Measurements from ENCODE around the gene GPRC5D. TPM values are rescaled to one million over a fixed set of nuclear protein-coding genes. Genes with fewer than 3 reads are reported as not detected.

Gene GPRC5D
- total and polyA plus RNA-seq, 5 donors: not detected

DNA sequence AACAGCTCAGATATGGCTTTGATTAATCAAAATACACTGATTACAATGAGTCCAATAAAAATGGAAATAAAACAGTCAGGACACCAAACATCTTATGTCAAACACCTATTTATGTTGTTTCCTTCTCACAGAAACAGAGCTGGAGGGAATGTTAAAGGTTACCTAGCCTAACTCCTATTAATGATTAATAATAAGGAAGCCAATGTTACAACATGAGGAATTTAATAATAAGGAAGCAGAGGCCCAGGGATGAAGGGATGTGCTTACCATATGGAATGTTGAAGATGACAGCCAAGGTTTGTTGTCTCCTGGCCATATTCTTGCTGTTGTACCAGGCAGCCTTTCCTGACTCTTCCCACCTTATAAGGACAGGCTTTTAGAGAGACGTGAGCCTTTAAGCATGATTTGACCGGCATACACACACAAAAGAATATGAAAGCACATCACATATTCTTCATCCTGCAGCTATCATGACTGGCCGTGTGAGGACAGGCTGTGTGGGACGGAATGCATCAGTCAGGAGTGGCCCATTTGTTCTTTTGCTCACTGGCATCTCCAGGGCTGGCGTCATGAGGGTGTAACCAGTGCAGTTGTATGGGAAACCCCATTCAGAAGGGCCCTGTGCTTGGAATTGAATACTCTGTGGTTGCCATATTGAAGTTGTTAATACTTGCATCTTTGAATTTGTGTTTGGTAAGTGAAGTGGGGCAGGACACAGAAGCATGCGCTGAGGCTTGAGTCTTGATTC is 3.1 kb upstream of the GPRC5D start:
- H3K4me3 ChIP-seq (ENCODE audit: low read length): no peak overlapping the region
- 97% methylated on average over 6 of the region's 6 CpGs for WGBS

DNA sequence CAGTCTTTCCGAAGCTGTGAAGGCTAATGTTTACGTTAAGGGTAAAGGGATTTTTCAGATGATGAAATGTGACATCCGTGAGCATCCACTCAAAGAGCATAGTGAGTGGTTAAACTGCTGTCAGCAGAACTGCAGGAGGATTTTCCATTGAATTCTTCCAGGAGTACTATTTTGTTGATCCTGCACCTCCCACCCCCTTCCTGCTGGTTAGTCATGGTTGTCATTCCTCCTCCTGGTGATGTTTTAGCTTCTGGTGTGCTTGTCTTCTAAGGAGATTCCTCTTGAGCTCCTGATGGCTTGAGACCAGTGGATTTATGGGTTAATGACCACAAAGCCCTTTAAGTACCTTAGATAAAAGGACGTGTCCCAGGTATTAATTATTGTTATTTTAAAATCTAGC is 2.4 kb upstream of the GPRC5D start:
- 79% methylated on average over 4 of the region's 4 CpGs for WGBS
- H3K27me3 ChIP-seq (ENCODE audit: control insufficient read depth, insufficient read depth): no peaks in the 10 kb centered on the region
- H3K4me3 ChIP-seq (ENCODE audit: low read length): no peak overlapping the region
- no peak for ATAC-seq
- no peak for DNase-seq
- H3K4me1 ChIP-seq (ENCODE audit: control insufficient read depth, insufficient read depth, low read length): no peaks in the 10 kb centered on the region
- no peaks in the 10 kb centered on the region for H3K9me3 ChIP-seq (ENCODE audit: control insufficient read depth, low read length)
- intact Hi-C loops (cut with DNase I): no loop called here
- H3K27ac ChIP-seq (ENCODE audit: low read length): no peak overlapping the region

More for the DNA sequence above, 3.1 kb upstream of the GPRC5D start:
- no peaks in the 10 kb centered on the region for H3K4me1 ChIP-seq (ENCODE audit: control insufficient read depth, insufficient read depth, low read length)
- intact Hi-C loops (cut with DNase I): no loop called here
- no peaks in the 10 kb centered on the region for H3K27me3 ChIP-seq (ENCODE audit: control insufficient read depth, insufficient read depth)
- DNase-seq (no peak), ATAC-seq (no peak)
- no peaks in the 10 kb centered on the region for H3K9me3 ChIP-seq (ENCODE audit: control insufficient read depth, low read length)
- no peak overlapping the region for H3K27ac ChIP-seq (ENCODE audit: low read length)

DNA sequence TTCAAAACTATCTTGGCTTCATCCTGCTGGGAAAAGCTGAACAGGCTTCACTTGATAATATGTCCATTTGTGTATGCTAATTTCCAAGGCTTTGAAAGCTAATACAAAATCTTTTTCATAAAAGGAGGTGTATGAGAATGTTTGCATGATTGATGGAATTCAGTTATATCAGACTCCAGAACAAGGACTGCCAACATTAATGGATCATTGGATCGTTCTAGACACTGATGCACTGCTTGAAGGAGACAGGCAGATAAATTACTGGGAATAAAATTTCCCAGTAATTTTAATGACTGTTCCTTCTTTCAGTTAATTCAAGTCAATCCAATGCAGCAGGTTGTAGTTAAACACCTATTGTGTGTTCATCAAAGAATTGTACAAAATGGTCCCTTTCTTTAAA is 466 bp downstream of the GPRC5D start:
- Histone ChIP-seq H3K27me3 (ENCODE audit: control insufficient read depth, insufficient read depth) (no peaks in the 10 kb centered on the region), H3K4me1 (ENCODE audit: control insufficient read depth, insufficient read depth, low read length) (no peaks in the 10 kb centered on the region), H3K4me3 (ENCODE audit: low read length) (no peak overlapping the region), H3K27ac (ENCODE audit: low read length) (no peak overlapping the region), H3K9me3 (ENCODE audit: control insufficient read depth, low read length) (no peaks in the 10 kb centered on the region)
- no peak for ATAC-seq
- 86% methylated on average over 1 of the region's 1 CpG for WGBS
- DNase-seq: no peak
- intact Hi-C loops (cut with DNase I): no loop called here

DNA sequence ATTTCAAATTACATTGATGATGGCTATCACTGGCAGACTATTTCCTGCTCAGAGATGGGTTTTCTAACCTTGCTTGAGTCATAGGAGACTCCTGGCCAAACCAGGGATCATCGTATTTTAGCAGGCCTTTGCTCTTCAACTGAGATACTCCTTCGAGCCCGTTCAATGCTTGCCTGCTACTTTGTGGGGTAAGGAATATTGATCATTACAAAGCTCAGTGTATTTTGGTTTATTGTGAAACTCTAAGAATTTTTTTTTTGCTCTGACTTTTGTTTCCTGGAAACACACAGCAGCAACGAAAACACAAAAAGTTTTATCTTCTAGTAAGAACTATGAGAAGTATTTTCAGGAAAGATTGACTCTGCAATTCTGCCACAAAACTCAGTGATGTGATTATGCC is 4.1 kb downstream of the GPRC5D start:
- intact Hi-C loops (cut with DNase I): no loop called here
- H3K4me3 ChIP-seq (ENCODE audit: low read length): no peak overlapping the region
- no peak overlapping the region for H3K27ac ChIP-seq (ENCODE audit: low read length)
- ATAC-seq (no peak), DNase-seq (no peak)
- H3K4me1 ChIP-seq (ENCODE audit: control insufficient read depth, insufficient read depth, low read length): peaks cover 2% of the 10 kb centered on the region
- 73% methylated on average over 4 of the region's 4 CpGs for WGBS
- H3K9me3 ChIP-seq (ENCODE audit: control insufficient read depth, low read length): no peaks in the 10 kb centered on the region
- no peaks in the 10 kb centered on the region for H3K27me3 ChIP-seq (ENCODE audit: control insufficient read depth, insufficient read depth)

DNA sequence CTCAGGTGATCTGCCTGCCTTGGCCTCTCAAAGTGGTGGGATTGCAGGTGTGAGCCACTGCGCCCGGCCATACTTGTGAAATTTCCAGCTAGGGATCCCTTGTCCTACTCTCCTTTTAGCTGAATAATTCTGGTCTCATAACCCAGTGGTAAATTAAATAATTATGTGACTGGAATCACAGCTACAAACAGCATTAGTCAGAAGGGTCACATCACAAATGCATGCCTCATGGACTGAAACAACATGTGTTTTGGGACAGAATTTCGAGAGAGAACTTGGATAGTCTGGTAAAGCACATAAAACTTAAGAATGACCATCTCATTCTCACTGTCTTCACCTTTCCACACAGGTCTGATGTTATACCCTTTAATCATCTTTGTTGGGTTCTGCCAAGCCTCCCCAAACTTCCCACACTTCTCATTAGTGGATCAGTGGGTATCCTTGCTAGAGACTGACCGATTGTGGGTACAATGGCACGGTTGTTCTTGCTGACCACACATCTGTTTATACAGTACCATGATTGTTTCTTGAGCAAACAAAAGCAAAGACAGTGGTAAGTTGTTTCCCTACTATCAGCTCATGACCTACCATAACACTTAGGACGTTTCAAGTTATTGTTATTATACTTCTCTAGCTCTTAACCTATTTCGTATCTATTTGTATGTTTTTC is 5.1 kb downstream of the GPRC5D start:
- ATAC-seq (no peak), DNase-seq (no peak)
- Histone ChIP-seq H3K27me3 (ENCODE audit: control insufficient read depth, insufficient read depth) (no peaks in the 10 kb centered on the region), H3K4me3 (ENCODE audit: low read length) (no peak overlapping the region), H3K9me3 (ENCODE audit: control insufficient read depth, low read length) (no peaks in the 10 kb centered on the region), H3K4me1 (ENCODE audit: control insufficient read depth, insufficient read depth, low read length) (peaks cover 2% of the 10 kb centered on the region), H3K27ac (ENCODE audit: low read length) (no peak overlapping the region)
- 85% methylated on average over 7 of the region's 7 CpGs for WGBS
- intact Hi-C loops (cut with DNase I): no loop called here

DNA sequence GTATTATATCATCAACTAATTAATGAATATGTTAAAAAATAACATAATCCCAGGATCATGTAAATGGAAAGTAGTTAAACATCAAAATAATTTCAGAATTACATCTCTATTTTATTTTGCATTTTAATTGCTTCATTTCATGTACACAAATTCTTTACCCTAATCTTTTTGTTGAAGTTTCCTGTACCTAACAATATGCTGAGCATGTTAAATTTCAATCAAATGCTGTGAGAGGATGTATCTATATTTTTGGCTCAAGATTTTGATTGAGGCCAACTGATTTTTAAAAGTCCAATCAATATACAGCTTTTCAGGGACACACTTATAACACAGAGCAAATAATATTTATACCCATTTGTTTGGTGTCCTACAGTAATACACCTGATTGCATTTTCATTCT is 6.4 kb downstream of the GPRC5D start:
- Histone ChIP-seq H3K27ac (ENCODE audit: low read length) (no peak overlapping the region), H3K9me3 (ENCODE audit: control insufficient read depth, low read length) (no peaks in the 10 kb centered on the region), H3K4me1 (ENCODE audit: control insufficient read depth, insufficient read depth, low read length) (peaks cover 2% of the 10 kb centered on the region), H3K4me3 (ENCODE audit: low read length) (no peak overlapping the region), H3K27me3 (ENCODE audit: control insufficient read depth, insufficient read depth) (no peaks in the 10 kb centered on the region)
- ATAC-seq: no peak
- no peak for DNase-seq
- intact Hi-C loops (cut with DNase I): no loop called here

DNA sequence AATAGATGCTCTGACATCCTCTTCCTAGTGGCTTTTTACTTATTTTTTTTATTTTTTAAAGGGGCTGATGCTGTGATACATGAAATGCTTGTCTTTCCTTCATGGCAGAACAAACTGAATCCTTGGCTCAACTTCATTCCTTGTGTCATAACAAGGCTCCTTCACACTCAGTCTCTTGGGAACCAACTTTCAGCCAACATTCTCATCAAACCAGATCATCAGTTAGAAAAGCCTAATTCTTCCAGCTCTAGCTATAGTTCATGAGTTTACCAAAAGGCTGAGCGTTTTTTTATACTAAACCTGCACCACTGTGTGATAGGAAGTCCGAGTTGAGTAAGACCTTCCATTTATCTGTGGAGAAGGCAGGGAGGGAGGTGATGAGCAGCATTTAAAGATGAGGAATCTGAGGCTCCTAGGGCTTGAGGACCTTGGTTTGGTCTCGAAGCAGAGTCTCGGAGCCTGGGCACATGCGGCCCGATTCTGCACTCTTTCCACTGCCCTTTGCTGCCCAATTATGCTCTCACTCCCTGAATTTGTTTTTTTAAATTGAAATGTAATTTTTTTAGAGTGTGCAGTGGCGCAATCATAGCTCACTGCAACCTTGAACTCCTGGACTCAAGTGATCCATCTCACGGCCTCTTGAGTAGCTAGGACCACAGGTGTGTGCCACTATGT is 8.2 kb downstream of the GPRC5D start:
- Histone ChIP-seq H3K4me3 (ENCODE audit: low read length) (no peak overlapping the region), H3K4me1 (ENCODE audit: control insufficient read depth, insufficient read depth, low read length) (peaks cover 2% of the 10 kb centered on the region), H3K27ac (ENCODE audit: low read length) (no peak overlapping the region), H3K27me3 (ENCODE audit: control insufficient read depth, insufficient read depth) (no peaks in the 10 kb centered on the region), H3K9me3 (ENCODE audit: control insufficient read depth, low read length) (no peaks in the 10 kb centered on the region)
- intact Hi-C loops (cut with DNase I): no loop called here
- DNase-seq: no peak
- 88% methylated on average over 8 of the region's 8 CpGs for WGBS
- no peak for ATAC-seq

DNA sequence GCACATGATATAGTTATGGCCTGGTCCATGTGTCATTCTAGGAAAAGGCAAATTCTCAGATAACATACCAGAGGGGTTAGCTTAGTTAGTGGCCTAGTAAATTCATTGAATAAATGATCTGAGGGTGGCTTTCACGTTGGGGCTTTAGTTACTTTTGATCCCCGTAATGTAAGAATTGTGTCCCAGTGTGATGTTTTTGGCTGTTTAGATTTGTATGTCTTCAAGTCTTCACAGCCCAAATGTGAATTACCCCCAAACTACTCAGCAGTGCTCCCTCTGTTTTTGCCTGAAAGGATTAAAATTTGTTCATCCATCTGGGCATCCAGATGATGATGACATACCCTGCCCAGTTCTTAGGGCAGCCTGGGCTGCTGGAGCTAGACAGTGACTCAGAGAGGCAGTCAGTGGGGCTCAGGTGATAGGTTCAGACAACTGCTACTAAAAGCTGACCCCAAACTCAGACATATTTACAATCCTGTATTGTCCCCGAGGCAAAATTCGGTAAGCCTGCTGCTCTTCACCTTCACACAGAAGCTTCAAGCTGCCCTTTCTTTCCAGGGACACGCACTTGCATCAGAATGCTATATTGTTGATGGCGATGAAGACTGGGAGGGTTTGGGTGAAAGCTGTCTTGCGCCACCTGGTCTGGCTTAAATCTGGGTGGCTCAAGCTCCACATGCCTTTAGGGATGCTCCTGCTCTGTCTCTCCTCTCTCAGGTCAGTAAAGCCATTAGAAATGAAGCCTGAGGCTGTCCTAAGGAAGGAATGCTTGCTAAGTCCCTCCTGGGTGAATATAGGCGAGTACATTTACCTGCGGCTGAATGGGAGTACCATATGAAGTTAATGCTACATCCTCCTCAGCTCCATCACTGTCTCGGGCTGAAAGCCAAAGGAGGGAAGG is 10.3 kb downstream of the GPRC5D start:
- WGBS: 95% methylated on average over 10 of the region's 10 CpGs
- H3K4me3 ChIP-seq (ENCODE audit: low read length): no peak overlapping the region
- no peak for ATAC-seq
- H3K9me3 ChIP-seq (ENCODE audit: control insufficient read depth, low read length): no peaks in the 10 kb centered on the region
- intact Hi-C loops (cut with DNase I): no loop called here
- no peaks in the 10 kb centered on the region for H3K27me3 ChIP-seq (ENCODE audit: control insufficient read depth, insufficient read depth)
- no peak overlapping the region for H3K27ac ChIP-seq (ENCODE audit: low read length)
- H3K4me1 ChIP-seq (ENCODE audit: control insufficient read depth, insufficient read depth, low read length): peaks cover 2% of the 10 kb centered on the region
- DNase-seq: no peak

DNA sequence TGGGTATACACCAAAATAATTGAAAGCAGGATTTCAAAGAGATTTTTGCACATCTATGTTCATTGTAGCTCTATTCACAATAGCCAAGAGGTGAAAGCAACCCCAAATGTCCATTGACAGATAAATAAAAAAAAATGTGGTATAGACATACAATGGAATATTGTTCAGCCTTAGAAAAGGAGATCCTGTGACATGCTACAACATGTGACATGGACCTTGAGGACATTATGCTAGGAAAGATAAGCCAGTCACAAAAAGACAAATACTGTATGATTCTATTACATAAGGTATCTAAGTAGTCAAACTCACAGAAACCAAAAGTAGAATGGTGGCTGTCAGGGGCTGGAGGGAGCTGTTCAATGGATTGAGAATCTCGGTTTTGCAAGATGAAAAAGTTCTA is 12.1 kb downstream of the GPRC5D start:
- intact Hi-C loops (cut with DNase I): no loop called here
- H3K9me3 ChIP-seq (ENCODE audit: control insufficient read depth, low read length): no peaks in the 10 kb centered on the region
- H3K27ac ChIP-seq (ENCODE audit: low read length): no peak overlapping the region
- H3K4me3 ChIP-seq (ENCODE audit: low read length): no peak overlapping the region
- no peak for DNase-seq
- no peak for ATAC-seq
- 86% methylated on average over 1 of the region's 1 CpG for WGBS
- peaks cover 2% of the 10 kb centered on the region for H3K4me1 ChIP-seq (ENCODE audit: control insufficient read depth, insufficient read depth, low read length)
- H3K27me3 ChIP-seq (ENCODE audit: control insufficient read depth, insufficient read depth): no peaks in the 10 kb centered on the region

DNA sequence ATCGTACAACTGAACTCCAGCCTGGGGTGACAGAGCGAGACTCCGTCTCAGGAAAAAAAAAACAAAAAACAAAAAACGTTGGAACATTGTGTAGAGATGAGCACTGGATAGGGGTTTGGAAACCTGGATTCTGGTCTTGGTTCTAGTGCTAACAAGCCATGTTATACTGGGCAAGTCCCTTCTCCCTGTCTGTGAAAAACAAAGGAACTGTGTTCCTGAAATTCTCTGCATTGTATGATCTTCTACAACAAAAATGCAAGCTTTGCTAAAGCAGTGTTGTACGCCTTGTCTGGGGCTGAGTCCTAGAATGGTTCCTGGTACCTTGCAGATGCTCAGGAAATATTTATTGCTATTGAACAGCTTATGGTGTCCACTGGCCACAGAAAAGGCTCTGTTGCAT is 13.4 kb downstream of the GPRC5D start:
- no peaks in the 10 kb centered on the region for H3K4me1 ChIP-seq (ENCODE audit: control insufficient read depth, insufficient read depth, low read length)
- no peak for ATAC-seq
- no peak for DNase-seq
- intact Hi-C loops (cut with DNase I): no loop called here
- 81% methylated on average over 5 of the region's 5 CpGs for WGBS
- no peak overlapping the region for H3K4me3 ChIP-seq (ENCODE audit: low read length)
- no peaks in the 10 kb centered on the region for H3K9me3 ChIP-seq (ENCODE audit: control insufficient read depth, low read length)
- H3K27me3 ChIP-seq (ENCODE audit: control insufficient read depth, insufficient read depth): no peaks in the 10 kb centered on the region
- no peak overlapping the region for H3K27ac ChIP-seq (ENCODE audit: low read length)
